Fibroblast of skin of right quadriceps (primary cell): ENCODE data around the gene SNRNP70.
"Not testable (repeated sequence)": the region's sequence is repeated elsewhere in the genome, so short reads cannot be mapped to it uniquely, and the experiment has no call there.

Experiments used
- DNase-seq: peaks from one replicate; pipeline ENCODE4 v3.0.0-alpha.2; 2013

SNRNP70 gene, protein sequence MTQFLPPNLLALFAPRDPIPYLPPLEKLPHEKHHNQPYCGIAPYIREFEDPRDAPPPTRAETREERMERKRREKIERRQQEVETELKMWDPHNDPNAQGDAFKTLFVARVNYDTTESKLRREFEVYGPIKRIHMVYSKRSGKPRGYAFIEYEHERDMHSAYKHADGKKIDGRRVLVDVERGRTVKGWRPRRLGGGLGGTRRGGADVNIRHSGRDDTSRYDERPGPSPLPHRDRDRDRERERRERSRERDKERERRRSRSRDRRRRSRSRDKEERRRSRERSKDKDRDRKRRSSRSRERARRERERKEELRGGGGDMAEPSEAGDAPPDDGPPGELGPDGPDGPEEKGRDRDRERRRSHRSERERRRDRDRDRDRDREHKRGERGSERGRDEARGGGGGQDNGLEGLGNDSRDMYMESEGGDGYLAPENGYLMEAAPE

GRCh38 chr19:49085020-49085867, at the start of gene SNRNP70:
TSS of gene SNRNP70 (plus strand) at chr19:49085451. CDS start at chr19:49086415, 964 bp downstream.
- DNase-seq: peak; percentile 100

GRCh38 chr19:49036815-49037214, 48.4 kb upstream of the SNRNP70 start, which contains the start of gene CGB1:
TSS of gene CGB1 (minus strand) at chr19:49036895. CDS start at chr19:49036711, 184 bp downstream.
- DNase-seq: not testable (repeated sequence)

- not testable (repeated sequence) for DNase-seq
Measured at GRCh38 chr19:49038111-49038510, 47.1 kb upstream of the SNRNP70 start.

DNA sequence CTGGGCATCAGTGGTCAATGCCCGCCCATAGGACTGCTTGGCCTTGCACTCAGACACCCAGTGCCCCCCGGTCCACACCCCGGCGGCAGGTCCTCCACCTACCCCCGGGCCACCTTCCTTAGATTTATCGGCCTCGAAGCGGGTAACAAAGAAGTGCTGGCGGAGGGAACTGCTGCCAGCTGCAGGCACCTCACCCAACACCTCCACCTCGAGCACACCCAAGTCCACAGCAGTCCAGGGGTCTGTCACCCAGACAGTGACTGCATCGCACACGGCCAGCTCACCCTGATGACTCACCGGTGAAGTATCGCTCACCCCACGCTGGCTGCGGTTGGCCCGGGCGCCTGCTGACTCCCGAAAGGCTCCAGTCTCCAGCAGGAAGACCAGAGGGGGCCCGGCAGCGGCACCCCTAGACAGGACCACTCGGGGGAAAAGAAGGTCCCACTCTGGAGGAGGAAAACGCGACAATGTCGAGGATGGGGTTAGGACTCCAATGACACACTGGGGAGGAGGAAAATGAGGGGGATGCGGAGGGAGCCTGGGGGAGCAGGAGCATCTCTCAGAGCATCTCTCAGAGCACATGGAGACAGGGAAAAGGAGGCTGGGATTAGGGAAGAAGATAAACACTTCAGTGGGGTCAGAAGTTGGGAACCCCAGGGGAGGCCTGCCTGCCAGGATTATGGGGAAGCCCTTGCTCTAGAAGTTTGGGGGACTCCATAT, 46.5 kb upstream of the SNRNP70 start:
- peak; percentile 55 for DNase-seq

DNA sequence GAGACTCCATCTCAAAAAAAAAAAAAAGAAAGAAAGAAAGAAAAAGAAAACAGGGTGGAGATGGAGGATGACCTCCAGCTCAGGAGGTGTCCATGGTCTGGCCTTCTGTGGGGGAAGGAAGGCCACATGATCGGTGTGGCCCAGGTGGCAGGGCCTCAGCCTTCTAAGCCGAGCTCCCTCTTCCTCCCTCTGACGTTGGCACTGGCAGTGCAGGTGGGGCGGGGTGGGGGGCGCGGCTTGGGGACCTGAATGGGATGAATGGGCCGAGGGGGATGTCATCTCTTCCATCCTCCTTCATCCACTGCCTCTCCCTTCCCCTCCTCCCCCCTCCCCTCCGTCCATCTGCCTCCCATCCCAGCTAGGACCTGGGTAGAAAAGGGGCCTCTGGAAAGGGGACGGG, 45.5 kb upstream of the SNRNP70 start:
- not testable (repeated sequence) for DNase-seq

DNA sequence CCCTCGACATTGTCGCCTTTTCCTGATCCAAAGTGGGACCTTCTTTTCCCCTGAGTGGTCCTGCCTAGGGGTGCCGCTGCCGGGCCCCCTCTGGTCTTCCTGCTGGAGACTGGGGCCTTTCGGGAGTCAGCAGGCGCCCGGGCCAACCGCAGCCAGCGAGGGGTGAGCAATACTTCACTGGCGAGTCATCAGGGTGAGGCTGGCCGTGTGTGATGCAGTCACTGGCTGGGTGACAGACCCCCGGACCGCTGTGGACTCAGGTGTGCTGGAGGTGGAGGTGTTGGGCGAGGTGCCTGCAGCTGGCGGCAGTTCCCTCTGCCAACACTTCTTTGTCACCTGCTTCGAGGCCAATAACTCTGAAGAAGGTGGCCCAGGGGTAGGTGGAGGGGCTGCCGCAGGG, 43.1 kb upstream of the SNRNP70 start:
- no peak for DNase-seq

DNA sequence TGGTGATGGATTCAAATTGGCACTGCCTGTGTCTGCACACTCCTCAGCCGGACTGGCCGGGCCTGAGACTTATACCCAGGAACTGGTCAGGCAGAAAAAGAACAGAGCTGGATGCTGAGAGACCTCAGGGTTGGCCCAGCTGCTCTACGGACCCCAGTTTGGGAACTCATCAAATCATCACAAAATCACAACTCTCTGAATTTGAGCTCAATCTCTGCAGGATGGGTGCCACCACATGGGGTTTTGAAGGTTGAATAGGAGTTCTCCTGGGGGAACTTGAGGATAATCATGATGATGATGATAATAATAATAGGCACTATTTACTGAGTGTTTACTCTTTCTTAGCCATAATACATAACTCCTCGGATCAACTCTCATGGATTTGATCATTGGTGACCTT, 42.6 kb upstream of the SNRNP70 start:
- DNase-seq: not testable (repeated sequence)

GRCh38 chr19:49043548-49043947, 41.7 kb upstream of the SNRNP70 start, which contains the start of gene CGB5:
TSS of gene CGB5 (plus strand) at chr19:49043848. CDS start at chr19:49044210, 362 bp downstream.
- DNase-seq: not testable (repeated sequence)

GRCh38 chr19:49049011-49049410, 36.2 kb upstream of the SNRNP70 start, which contains the start of gene CGB8:
TSS of gene CGB8 (minus strand) at chr19:49049111. CDS start at chr19:49048739, 372 bp downstream.
- not testable (repeated sequence) for DNase-seq

- not testable (repeated sequence) for DNase-seq
Measured at GRCh38 chr19:49049834-49050233, 35.4 kb upstream of the SNRNP70 start.

DNA sequence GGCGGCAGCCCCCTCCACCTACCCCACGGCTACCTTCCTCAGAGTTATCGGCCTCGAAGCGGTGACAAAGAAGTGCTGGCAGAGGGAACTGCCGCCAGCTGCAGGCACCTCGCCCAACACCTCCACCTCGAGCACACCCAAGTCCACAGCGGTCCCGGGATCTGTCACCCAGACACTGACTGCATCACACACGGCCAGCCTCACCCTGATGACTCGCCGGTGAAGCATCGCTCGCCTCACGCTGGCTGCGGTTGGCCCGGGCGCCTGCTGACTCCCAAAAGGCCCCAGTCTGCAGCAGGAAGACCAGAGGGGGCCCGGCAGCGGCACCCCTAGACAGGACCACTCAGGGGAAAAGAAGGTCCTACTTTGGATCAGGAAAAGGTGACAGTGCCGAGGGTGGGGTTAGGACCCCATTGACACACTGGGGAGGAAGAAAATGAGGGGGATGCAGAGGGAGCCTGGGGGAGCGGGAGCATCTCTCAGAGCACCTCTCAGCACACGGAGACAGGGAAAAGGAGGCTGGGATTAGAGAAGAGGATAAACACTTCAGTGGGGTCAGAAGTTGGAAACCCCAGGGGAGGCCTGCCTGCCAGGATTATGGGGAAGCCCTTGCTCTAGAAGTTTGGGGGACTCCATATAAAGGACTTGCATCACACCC, 34.7 kb upstream of the SNRNP70 start:
- DNase-seq: peak; percentile 73

- DNase-seq: peak; percentile 48
Measured at GRCh38 chr19:49056101-49056901, 28.9 kb upstream of the SNRNP70 start.

DNA sequence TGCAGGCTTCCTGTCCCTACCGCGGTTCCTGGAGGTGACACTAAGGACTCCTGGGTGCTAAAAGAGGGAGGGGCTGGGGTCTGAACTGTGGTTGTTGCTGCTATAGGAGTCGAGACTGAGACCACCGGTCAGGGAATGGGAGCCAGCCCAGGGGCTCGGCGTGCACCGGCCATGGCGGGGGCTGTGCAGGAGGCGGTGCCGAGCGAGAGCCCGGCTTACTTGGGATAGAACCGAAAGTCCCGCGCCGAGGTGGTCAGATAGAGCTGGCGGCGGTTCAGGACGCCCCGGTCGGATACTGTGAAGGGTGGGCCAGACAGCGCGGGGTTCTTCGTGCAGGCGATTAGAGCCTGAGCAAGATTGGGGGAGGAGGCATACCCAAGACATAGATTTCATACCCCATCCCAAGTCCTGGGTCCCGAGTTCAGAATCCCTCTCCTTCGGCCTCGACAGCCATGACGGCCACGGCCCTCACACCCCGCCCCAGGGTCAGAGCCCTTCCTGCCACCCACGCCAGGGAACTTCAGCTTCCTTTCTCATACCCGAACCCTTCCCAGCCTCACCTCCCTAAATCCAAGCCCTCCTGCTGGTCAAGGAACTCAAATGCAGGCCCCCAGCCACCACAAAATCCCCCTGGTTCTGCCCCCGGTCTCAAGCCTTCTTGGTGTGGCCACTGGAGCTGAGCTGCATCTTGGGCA, 28.2 kb upstream of the SNRNP70 start:
- DNase-seq: not testable (repeated sequence)

DNA sequence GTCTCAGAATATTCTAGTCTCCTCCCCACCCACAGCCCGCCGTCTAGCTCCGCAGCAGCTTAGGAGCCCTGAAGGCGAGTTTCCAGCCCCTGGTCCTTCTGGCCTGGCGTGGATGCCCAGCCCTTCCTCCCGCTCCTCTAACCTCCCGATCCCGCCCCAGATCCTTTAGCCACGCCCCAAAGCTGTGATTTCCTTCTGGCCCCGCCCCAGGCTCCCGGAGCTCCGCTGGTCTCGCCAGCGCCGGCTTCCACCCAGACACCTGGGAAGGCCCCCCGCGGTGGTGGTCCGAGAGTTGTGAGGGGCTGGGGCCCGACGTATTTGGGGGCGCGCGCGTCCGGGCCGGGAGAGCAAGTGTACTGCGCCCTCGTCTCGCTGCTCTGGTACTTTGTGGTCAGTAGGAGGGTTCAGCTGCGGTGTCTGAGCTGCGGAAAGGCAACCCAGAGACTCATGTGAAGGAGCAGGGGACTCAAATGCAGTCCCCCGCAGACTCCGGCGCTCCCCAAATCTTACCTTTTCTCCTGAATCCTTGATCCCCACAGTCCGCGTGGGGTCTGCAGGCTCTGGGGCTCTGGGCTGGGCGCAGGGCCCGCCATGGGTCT, 27.5 kb upstream of the SNRNP70 start, which contains the start of gene CGB7:
CGB7 (minus strand) TSS at position 114 of the 599 bp plus-strand sequence. CDS start 2,374 bp downstream, outside the sequence.
- peak; percentile 46 for DNase-seq

DNA sequence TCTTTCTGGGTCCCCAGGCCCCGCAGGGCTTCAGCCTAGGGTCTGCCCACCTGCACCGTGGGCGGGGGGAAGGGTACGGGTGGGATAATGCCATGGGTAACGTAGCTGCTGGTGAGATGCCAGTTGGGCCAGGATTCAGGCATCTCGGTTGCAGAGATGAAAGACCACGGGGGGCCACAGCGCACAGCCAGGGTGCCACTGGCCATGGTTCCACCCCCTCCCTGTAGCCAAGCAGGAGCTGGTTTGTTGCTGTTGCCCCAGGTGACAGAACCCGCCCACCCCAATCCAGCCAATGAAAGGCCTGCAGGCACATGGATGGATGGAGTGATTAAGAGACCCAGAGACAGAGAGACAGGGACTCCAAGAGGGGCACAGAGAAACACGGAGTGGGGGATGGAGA, 26.7 kb upstream of the SNRNP70 start:
- peak; percentile 53 for DNase-seq

- DNase-seq: no peak
Measured at GRCh38 chr19:49059053-49059452, 26.2 kb upstream of the SNRNP70 start.

DNA sequence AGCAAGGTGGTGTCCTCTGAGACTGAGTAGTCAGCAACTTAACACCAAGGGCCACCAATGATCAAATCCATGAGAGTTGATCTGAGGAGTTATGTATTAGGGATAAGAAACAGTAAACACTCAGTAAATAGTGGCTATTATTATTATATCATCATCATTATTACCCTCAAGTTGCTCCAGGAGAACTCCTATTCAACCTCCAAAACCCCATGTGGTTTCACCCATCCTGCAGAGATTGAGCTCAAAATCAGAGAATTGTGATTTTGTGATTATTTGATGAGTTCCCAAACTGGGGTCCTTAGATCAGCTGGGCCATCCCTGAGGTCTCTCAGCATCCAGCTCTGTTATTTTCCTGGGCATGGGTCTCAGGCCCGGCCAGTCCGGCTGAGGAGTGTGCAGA, 24.3 kb upstream of the SNRNP70 start:
- no peak for DNase-seq

GRCh38 chr19:49061445-49061844, 23.8 kb upstream of the SNRNP70 start:
- DNase-seq: no peak

DNA sequence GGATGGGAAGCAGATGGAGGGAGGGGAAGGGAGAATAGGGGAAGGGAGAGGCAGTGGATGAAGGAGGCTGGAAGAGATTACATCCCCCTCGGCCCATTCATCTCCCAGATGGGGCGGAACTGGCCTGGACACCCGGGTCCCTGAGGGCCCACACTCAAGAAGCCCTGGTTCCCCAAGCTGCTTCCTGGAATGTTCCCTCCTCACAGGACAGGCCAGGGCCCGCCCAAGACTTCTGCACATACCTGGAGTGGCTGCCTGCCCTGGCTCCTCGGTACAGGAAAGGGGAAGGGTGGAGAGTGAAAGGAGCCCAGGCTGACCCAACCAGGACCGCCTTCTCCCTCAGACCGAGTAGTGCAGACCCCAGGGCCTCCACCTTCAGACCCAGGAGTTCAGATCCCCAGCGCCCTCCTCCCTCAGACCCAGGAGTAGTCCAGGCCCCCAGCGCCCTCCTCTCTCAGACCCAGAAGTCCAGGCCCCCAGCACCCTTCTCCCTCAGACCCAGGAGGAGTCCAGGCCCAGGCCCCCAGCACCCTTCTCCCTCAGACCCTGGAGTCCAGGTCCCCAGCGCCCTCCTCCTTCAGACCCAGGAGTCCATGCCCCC, 21.1 kb upstream of the SNRNP70 start:
- DNase-seq: no peak
